Effector CD4-positive, alpha-beta T cell (primary cell): ENCODE measurements around the gene ATF4.
"Not testable (repeated sequence)": the region's sequence is repeated elsewhere in the genome, so short reads cannot be mapped to it uniquely, and the experiment has no call there.

Experiments used
- DNase-seq: peaks from one replicate; pipeline ENCODE4 v3.0.0-alpha.2; 2020

The ATF4 gene

GRCh38 chr22:39511226-39511625, 9.1 kb upstream of the ATF4 start:
- DNase-seq: no peak

- DNase-seq: no peak
These were observed 8.3 kb upstream of the ATF4 start for GRCh38 chr22:39512026-39512425.

GRCh38 chr22:39513791-39514190, 6.6 kb upstream of the ATF4 start:
- no peak for DNase-seq

- no peak for DNase-seq
These were observed 5.9 kb upstream of the ATF4 start for GRCh38 chr22:39514373-39514973.

- no peak for DNase-seq
These were observed 4.9 kb upstream of the ATF4 start for GRCh38 chr22:39515266-39516050.

GRCh38 chr22:39517470-39517869, 2.9 kb upstream of the ATF4 start:
- no peak for DNase-seq

- DNase-seq: no peak
These were observed 2.1 kb upstream of the ATF4 start for GRCh38 chr22:39518144-39518786.

GRCh38 chr22:39518996-39519680, 1.2 kb upstream of the ATF4 start:
- DNase-seq: no peak

GRCh38 chr22:39519681-39520225, 609 bp upstream of the ATF4 start:
- DNase-seq: no peak

- not testable (repeated sequence) for DNase-seq
These were observed 934 bp downstream of the ATF4 start for GRCh38 chr22:39521106-39521885.

GRCh38 chr22:39522091-39522490, 1.7 kb downstream of the ATF4 start:
- not testable (repeated sequence) for DNase-seq

- no peak for DNase-seq
These were observed 2.4 kb downstream of the ATF4 start for GRCh38 chr22:39522567-39523300.

GRCh38 chr22:39524089-39524752, 3.9 kb downstream of the ATF4 start:
- DNase-seq: no peak

GRCh38 chr22:39524753-39525657, 4.6 kb downstream of the ATF4 start:
- DNase-seq: no peak

GRCh38 chr22:39525658-39525975, 5.3 kb downstream of the ATF4 start:
- no peak for DNase-seq

- no peak for DNase-seq
These were observed 6.4 kb downstream of the ATF4 start for GRCh38 chr22:39526736-39527171.

GRCh38 chr22:39527481-39527961, 7.2 kb downstream of the ATF4 start:
- no peak for DNase-seq

GRCh38 chr22:39528080-39528661, 7.8 kb downstream of the ATF4 start:
- DNase-seq: no peak
